Retinal pigment epithelial cell (primary cell): ENCODE results near the gene FAM98C.
A peak's percentile ranks its signal among the peaks of the same experiment; 100 is the strongest.
"Not testable (repeated sequence)": the region's sequence is repeated elsewhere in the genome, so short reads cannot be mapped to it uniquely, and the experiment has no call there.

Source experiments
- DNase-seq: peaks from one replicate; pipeline ENCODE4 v3.0.0-alpha.2; 2010; ENCODE audit warnings: low read depth
- H3K4me3 ChIP-seq: 2 replicates; pipeline ENCODE4 v1.5.1; 2011; ENCODE audit warnings: mild to moderate bottlenecking, low read length, control low read depth, moderate library complexity
- CTCF ChIP-seq: conservative IDR thresholded peaks from 2 replicates; pipeline ENCODE4 v1.5.1; 2011; ENCODE audit warnings: low read depth, low read length, control low read depth, inconsistent platforms

The FAM98C gene

GRCh38 chr19:38411041-38411712 is 8.3 kb downstream of the FAM98C start:
- no peak for TF ChIP-seq CTCF
- no peak overlapping the region for H3K4me3 ChIP-seq
- no peak for DNase-seq

- H3K4me3 ChIP-seq, DNase-seq: not testable (repeated sequence)
These were observed 9.0 kb downstream of the FAM98C start for GRCh38 chr19:38411898-38412297.

GRCh38 chr19:38412491-38412890 is 9.6 kb downstream of the FAM98C start:
- H3K4me3 ChIP-seq: no peak overlapping the region
- no peak for TF ChIP-seq CTCF
- no peak for DNase-seq

- H3K4me3 ChIP-seq: no peak overlapping the region
- no peak for TF ChIP-seq CTCF
- DNase-seq: no peak
These were observed 10.1 kb downstream of the FAM98C start for GRCh38 chr19:38412961-38413360.

- no peak for DNase-seq
- H3K4me3 ChIP-seq: no peak overlapping the region
- TF ChIP-seq CTCF: no peak
These were observed 10.5 kb downstream of the FAM98C start for GRCh38 chr19:38413416-38413815.

GRCh38 chr19:38417146-38417543 is 14.3 kb downstream of the FAM98C start:
- TF ChIP-seq CTCF: no peak
- no peak for DNase-seq
- H3K4me3 ChIP-seq: no peak overlapping the region

GRCh38 chr19:38417544-38418506 is 14.9 kb downstream of the FAM98C start:
- no peak for TF ChIP-seq CTCF
- H3K4me3 ChIP-seq: peak overlapping the region; percentile 28
- DNase-seq: no peak
